SU-DHL-6 (cell line): ENCODE measurements around the gene RANBP3.

ENCODE experiments used
- CTCF ChIP-seq: fragments of 200-600 bp; sonication (generic); IDR thresholded peaks from one replicate; pipeline ENCODE4 v1.5.1; 2017; ENCODE audit warnings: antibody characterized with exemption, mild to moderate bottlenecking, low read length, moderate library complexity; ENCODE audit not compliant: insufficient read depth, poor library complexity, severe bottlenecking
- EZH2phosphoT487 ChIP-seq: fragments of 200-600 bp; sonication (generic), shearing (Covaris generic); conservative IDR thresholded peaks from 2 replicates; pipeline ENCODE4 v1.6.1; 2018; ENCODE audit warnings: mild to moderate bottlenecking, antibody characterized with exemption, low read length, moderate library complexity, mixed read lengths

DNA sequence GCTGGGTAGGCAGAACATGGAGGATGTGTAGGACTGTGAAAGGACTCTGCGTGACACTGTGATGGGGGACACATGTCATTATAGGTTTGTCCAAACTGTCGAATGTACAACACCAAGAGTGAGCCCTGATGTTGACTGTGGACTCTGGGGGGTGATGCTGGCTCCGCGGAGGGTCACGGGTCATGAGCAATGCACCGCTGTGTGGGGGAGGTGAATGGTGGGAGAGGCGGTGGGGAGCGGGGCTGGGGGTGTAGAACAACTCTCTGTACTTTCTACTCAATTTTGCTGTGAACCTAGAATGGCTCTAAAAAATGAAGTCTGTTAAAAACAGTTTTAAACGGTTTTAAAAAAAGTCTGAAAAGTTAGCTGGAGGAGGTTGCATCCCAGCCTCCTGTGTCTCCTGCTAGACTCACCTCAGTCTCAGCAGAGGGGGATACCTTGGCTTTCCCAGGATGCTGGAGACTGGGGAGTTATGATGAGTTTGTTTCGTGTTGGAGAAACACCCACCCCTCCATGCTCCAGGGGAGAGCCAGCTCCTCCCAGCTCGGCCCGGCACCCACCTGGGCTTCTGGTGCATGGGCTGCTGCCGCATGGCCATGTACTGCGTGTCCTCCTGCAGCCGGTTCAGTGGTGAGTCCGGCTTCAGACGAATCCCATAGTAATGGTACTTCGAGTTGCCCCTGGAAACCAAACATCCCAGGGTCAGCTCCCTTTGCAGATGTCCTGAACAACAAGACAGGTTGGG, 34.7 kb upstream of the RANBP3 start:
- TF ChIP-seq EZH2phosphoT487 (no peak), CTCF (no peak)
